A673 (cell line): ENCODE measurements around the gene LMBR1.

Source experiments
- EZH2 ChIP-seq: fragments of 200-600 bp; sonication (generic); IDR thresholded peaks from 2 replicates; pipeline ENCODE4 v1.6.1; 2017; ENCODE audit warnings: borderline replicate concordance, low read depth, mild to moderate bottlenecking, mixed read lengths, antibody characterized with exemption, low read length; ENCODE audit not compliant: poor library complexity, severe bottlenecking
- TF ChIP-seq, protein P1 (sequence below): fragments of 300-800, 200-600 bp; sonication (generic); conservative IDR thresholded peaks from 2 replicates; pipeline ENCODE4 v1.5.1; 2017; ENCODE audit warnings: low read depth, mild to moderate bottlenecking, antibody characterized with exemption, low read length, moderate library complexity, mixed read lengths

DNA sequence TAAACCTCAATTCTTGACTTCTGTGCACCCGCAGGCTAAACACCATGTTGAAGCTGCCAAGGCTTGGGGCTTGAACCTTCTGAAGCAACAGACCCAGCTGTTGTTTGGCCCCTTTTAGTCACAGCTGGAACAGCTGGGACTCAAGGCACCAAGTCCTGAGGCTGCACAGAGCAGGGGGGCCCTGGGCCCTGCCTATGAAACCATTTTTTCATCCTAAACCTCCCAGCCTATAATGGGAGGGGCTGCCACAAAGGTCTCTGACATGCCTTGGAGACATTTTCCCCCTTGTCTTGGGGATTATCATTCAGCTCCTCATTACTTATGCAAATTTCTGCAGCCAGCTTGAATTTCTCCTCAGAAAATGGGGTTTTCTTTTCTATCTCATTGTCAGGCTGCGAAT lies 31.8 kb downstream of the LMBR1 start:
- TF ChIP-seq, protein P1, sequence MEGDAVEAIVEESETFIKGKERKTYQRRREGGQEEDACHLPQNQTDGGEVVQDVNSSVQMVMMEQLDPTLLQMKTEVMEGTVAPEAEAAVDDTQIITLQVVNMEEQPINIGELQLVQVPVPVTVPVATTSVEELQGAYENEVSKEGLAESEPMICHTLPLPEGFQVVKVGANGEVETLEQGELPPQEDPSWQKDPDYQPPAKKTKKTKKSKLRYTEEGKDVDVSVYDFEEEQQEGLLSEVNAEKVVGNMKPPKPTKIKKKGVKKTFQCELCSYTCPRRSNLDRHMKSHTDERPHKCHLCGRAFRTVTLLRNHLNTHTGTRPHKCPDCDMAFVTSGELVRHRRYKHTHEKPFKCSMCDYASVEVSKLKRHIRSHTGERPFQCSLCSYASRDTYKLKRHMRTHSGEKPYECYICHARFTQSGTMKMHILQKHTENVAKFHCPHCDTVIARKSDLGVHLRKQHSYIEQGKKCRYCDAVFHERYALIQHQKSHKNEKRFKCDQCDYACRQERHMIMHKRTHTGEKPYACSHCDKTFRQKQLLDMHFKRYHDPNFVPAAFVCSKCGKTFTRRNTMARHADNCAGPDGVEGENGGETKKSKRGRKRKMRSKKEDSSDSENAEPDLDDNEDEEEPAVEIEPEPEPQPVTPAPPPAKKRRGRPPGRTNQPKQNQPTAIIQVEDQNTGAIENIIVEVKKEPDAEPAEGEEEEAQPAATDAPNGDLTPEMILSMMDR: no peak
- no peak for TF ChIP-seq EZH2
